H1 (cell line): ENCODE measurements around the gene EHBP1. TPM values are rescaled to one million over a fixed set of nuclear protein-coding genes. Genes with fewer than 3 reads are reported as not detected.

ENCODE experiments used
- CTCF ChIA-PET: fragments of 300-600 bp; sonication (Branson Sonifier 250); formaldehyde crosslinking; loops from one replicate; lab custom pipeline; 2021; ENCODE audit not compliant: partially characterized antibody; lab: Charles Lee
- POLR2A ChIA-PET: fragments of 300-600 bp; sonication (Branson Sonifier 250); formaldehyde crosslinking; loops from one replicate; lab custom pipeline; 2021; ENCODE audit warnings: inconsistent platforms; ENCODE audit not compliant: partially characterized antibody; lab: Charles Lee
- DNase-seq, 2 experiments: peaks; one replicate each; pipeline versions ENCODE4 v3.0.0 to v3.0.0-alpha.2; 2010 to 2022; ENCODE audit warnings: low spot score in 2 of 2, low read depth in 1 of 2, mixed read lengths in 1 of 2
- FAIRE-seq: peaks from 2 replicates; lab custom pipeline; 2011; peaks lifted over from hg19 to GRCh38; lab: Jason Lieb, UNC
- H2AFZ ChIP-seq: 2 replicates; pipeline ENCODE4 v1.8.1; 2012; ENCODE audit warnings: low read length, inconsistent platforms
- H2AK5ac ChIP-seq: 2 replicates; pipeline ENCODE4 v1.6.1; 2013; ENCODE audit warnings: low read depth, low read length
- H2BK120ac ChIP-seq: replicated peaks from 2 replicates; pipeline ENCODE3; 2013; ENCODE audit warnings: low read depth, low read length, inconsistent platforms
- H2BK12ac ChIP-seq: 2 replicates; pipeline ENCODE4 v1.6.1; 2013; ENCODE audit warnings: low read depth, low read length
- H2BK15ac ChIP-seq: 2 replicates; pipeline ENCODE4 v1.6.1; 2013; ENCODE audit warnings: low read length
- H2BK20ac ChIP-seq: 2 replicates; pipeline ENCODE4 v1.6.1; 2013; ENCODE audit warnings: low read length
- H2BK5ac ChIP-seq: 2 replicates; pipeline ENCODE4 v1.6.1; 2013; ENCODE audit warnings: low read depth, low read length
- H3K14ac ChIP-seq: 2 replicates; pipeline ENCODE4 v1.6.1; 2013; ENCODE audit warnings: inconsistent platforms; ENCODE audit not compliant: insufficient read length
- H3K18ac ChIP-seq: 2 replicates; pipeline ENCODE4 v1.6.1; 2013; ENCODE audit warnings: low read length; ENCODE audit errors: extremely low read depth
- H3K23ac ChIP-seq: 2 replicates; pipeline ENCODE4 v1.6.1; 2013; ENCODE audit warnings: inconsistent platforms; ENCODE audit not compliant: insufficient read length
- H3K23me2 ChIP-seq: 2 replicates; pipeline ENCODE4 v1.6.1; 2013; ENCODE audit warnings: low read depth, low read length
- H3K27ac ChIP-seq: 2 replicates; pipeline ENCODE4 v1.6.1; 2011; ENCODE audit warnings: low read depth, low read length, inconsistent platforms
- H3K27me3 ChIP-seq, 4 experiments: replicated peaks in 1 of 4; 1 replicate in 1 of 4; 2 replicates in 3 of 4; pipeline versions ENCODE4 v1.6.1 to v1.8.1; 2011 to 2013; ENCODE audit warnings: low read length in 3 of 4, mild to moderate bottlenecking in 3 of 4, inconsistent platforms in 2 of 4, mixed read lengths in 2 of 4, moderate library complexity in 1 of 4; ENCODE audit not compliant: control insufficient read depth in 3 of 4, insufficient read depth in 3 of 4; ENCODE audit errors: extremely low read depth in 1 of 4
- H3K36me3 ChIP-seq, 4 experiments: 2 replicates each; pipeline versions ENCODE4 v1.6.1 to v1.8.1; 2011 to 2013; ENCODE audit warnings: mild to moderate bottlenecking in 4 of 4, low read length in 3 of 4, moderate library complexity in 2 of 4, control low read depth in 1 of 4, inconsistent platforms in 1 of 4; ENCODE audit not compliant: insufficient read depth in 4 of 4, control insufficient read depth in 2 of 4
- H3K4ac ChIP-seq: replicated peaks from 2 replicates; pipeline ENCODE3; 2013; ENCODE audit warnings: low read length, low read depth, mixed read lengths, inconsistent platforms; ENCODE audit not compliant: insufficient read length
- H3K4me1 ChIP-seq, 4 experiments: replicated peaks in 1 of 4; 1 replicate in 1 of 4; 2 replicates in 3 of 4; pipeline versions ENCODE4 v1.6.1 to v1.8.1; 2011 to 2013; ENCODE audit warnings: low read length in 3 of 4, inconsistent platforms in 2 of 4, mixed read lengths in 1 of 4; ENCODE audit not compliant: insufficient read depth in 4 of 4, control insufficient read depth in 3 of 4
- H3K4me2 ChIP-seq, 2 experiments: 2 replicates each; pipeline versions ENCODE4 v1.6.1 to v1.8.1; 2011 to 2013; ENCODE audit warnings: low read depth in 2 of 2, low read length in 2 of 2, control low read depth in 1 of 2, inconsistent platforms in 1 of 2, mild to moderate bottlenecking in 1 of 2; ENCODE audit not compliant: insufficient read depth in 1 of 2
- H3K4me3 ChIP-seq, 4 experiments: fragments of 200-600, 300-600 bp in 1 of 4; sonication (generic), shearing (Covaris generic), sonication (Bioruptor Twin) in 1 of 4; 2 replicates each; pipeline versions ENCODE4 v1.5.1 to v1.8.1; 2011 to 2016; ENCODE audit warnings: low read length in 4 of 4, low read depth in 3 of 4, control low read depth in 2 of 4, inconsistent platforms in 2 of 4, mild to moderate bottlenecking in 2 of 4, mixed read lengths in 1 of 4, moderate library complexity in 1 of 4; ENCODE audit not compliant: insufficient read depth in 2 of 4; ENCODE audit errors: extremely low read depth in 1 of 4
- H3K56ac ChIP-seq: replicated peaks from 2 replicates; pipeline ENCODE3; 2013; ENCODE audit warnings: low read depth, mild to moderate bottlenecking, mixed read lengths, low read length, inconsistent platforms; ENCODE audit not compliant: insufficient read length
- H3K79me1 ChIP-seq: 2 replicates; pipeline ENCODE4 v1.6.1; 2013; ENCODE audit warnings: low read depth, low read length, control low read depth
- H3K79me2 ChIP-seq, 2 experiments: 2 replicates each; pipeline versions ENCODE4 v1.6.1 to v1.8.1; 2012 to 2013; ENCODE audit warnings: low read length in 2 of 2, mild to moderate bottlenecking in 2 of 2, inconsistent platforms in 1 of 2; ENCODE audit not compliant: insufficient read depth in 2 of 2, control insufficient read depth in 1 of 2
- H3K9ac ChIP-seq, 4 experiments: replicated peaks in 1 of 4; 1 replicate in 1 of 4; 2 replicates in 3 of 4; pipeline versions ENCODE4 v1.6.1 to v1.8.1; 2011 to 2013; ENCODE audit warnings: low read depth in 3 of 4, low read length in 3 of 4, control low read depth in 2 of 4, mild to moderate bottlenecking in 2 of 4, moderate library complexity in 2 of 4, inconsistent platforms in 1 of 4; ENCODE audit errors: extremely low read depth in 1 of 4
- H3K9me3 ChIP-seq, 2 experiments: 2 replicates each; pipeline versions ENCODE4 v1.6.1 to v1.8.1; 2012 to 2013; ENCODE audit warnings: mild to moderate bottlenecking in 2 of 2, moderate library complexity in 2 of 2, control low read depth in 1 of 2, inconsistent platforms in 1 of 2, low read depth in 1 of 2, low read length in 1 of 2, mixed read lengths in 1 of 2; ENCODE audit not compliant: insufficient read depth in 2 of 2
- H4K20me1 ChIP-seq, 2 experiments: replicated peaks in 1 of 2; 2 replicates each; pipeline versions ENCODE3 to v1.8.1; 2011 to 2013; ENCODE audit warnings: inconsistent platforms in 2 of 2, low read length in 2 of 2, mild to moderate bottlenecking in 1 of 2; ENCODE audit not compliant: insufficient read depth in 2 of 2, control insufficient read depth in 1 of 2
- H4K5ac ChIP-seq: 2 replicates; pipeline ENCODE4 v1.6.1; 2013; ENCODE audit warnings: low read length, low read depth, mixed read lengths, inconsistent platforms; ENCODE audit not compliant: insufficient read length
- H4K8ac ChIP-seq: 2 replicates; pipeline ENCODE4 v1.8.0; 2013; ENCODE audit warnings: mild to moderate bottlenecking, moderate library complexity, low read length, inconsistent platforms; ENCODE audit not compliant: insufficient read depth; ENCODE audit errors: extremely low read depth
- H4K91ac ChIP-seq: replicated peaks from 2 replicates; pipeline ENCODE3; 2013; ENCODE audit warnings: low read length, mixed read lengths, inconsistent platforms; ENCODE audit not compliant: insufficient read length
- CREB1 ChIP-seq: IDR thresholded peaks from 2 replicates; pipeline ENCODE4 v1.6.1; 2012; ENCODE audit warnings: inconsistent platforms
- EGR1 ChIP-seq: IDR thresholded peaks from 2 replicates; pipeline ENCODE4 v1.6.1; 2011; ENCODE audit warnings: low read depth, low read length, borderline replicate concordance
- EZH2 ChIP-seq: fragments of 200-600 bp; sonication (generic); IDR thresholded peaks from 2 replicates; pipeline ENCODE4 v1.7.1; 2012; ENCODE audit warnings: low read depth, mild to moderate bottlenecking, moderate library complexity, low read length, inconsistent platforms; ENCODE audit not compliant: severe bottlenecking
- GABPA ChIP-seq: IDR thresholded peaks from 2 replicates; pipeline ENCODE4 v1.6.1; 2011; ENCODE audit warnings: mild to moderate bottlenecking, low read length, moderate library complexity, borderline replicate concordance; ENCODE audit not compliant: insufficient read depth
- GTF2F1 ChIP-seq: IDR thresholded peaks from 2 replicates; pipeline ENCODE4 v1.6.1; 2012; ENCODE audit warnings: low read depth, low read length, improper control_type of control experiment, borderline replicate concordance
- JUND ChIP-seq: IDR thresholded peaks from 2 replicates; pipeline ENCODE4 v1.6.1; 2011; ENCODE audit warnings: mild to moderate bottlenecking, improper control_type of control experiment, low read length
- MAX ChIP-seq: IDR thresholded peaks from 2 replicates; pipeline ENCODE4 v1.6.1; 2012; ENCODE audit warnings: inconsistent platforms
- SP2 ChIP-seq: IDR thresholded peaks from 2 replicates; pipeline ENCODE4 v1.6.1; 2012; ENCODE audit warnings: mild to moderate bottlenecking, low read length, inconsistent platforms
- USF2 ChIP-seq: IDR thresholded peaks from 2 replicates; pipeline ENCODE4 v1.6.1; 2011; ENCODE audit warnings: low read length, improper control_type of control experiment
- WGBS, 2 experiments: shearing (Covaris generic) in 1 of 2; methylation state at CpG; one replicate each; pipeline versions ENCODE4 v1.1.6 to v1.1.7; 2013 to 2015; ENCODE audit warnings: low lambda C conversion rate in 2 of 2, mixed read lengths in 2 of 2, inconsistent platforms in 1 of 2, low coverage in 1 of 2, missing lambda C conversion rate in 1 of 2; ENCODE audit not compliant: insufficient replicate concordance in 2 of 2, insufficient coverage in 1 of 2, insufficient read length in 1 of 2; ENCODE audit errors: extremely low coverage in 1 of 2, missing lambda C conversion rate in 1 of 2; 5-methylcytosine and 5-hydroxymethylcytosine counted together
- polyA plus RNA-seq, 7 experiments: library from polyadenylated mRNA; depleted of rRNA in 3 of 7; stranded (reverse) in 5 of 7; unstranded in 2 of 7; fragments of >200 nt in 5 of 7; fragments of 200-250 nt in 2 of 7; gene quantifications; 1 replicate in 5 of 7; 2 replicates in 1 of 7; 4 replicates in 1 of 7; pipeline versions ENCODE4 v1.2.1 to v1.2.3, GENCODE V29; 2011 to 2013; ENCODE audit warnings: missing spikeins in 2 of 7, mixed read lengths in 2 of 7
- total RNA-seq: library from RNA; stranded (reverse); fragmentation: NEBNext Ultra II Directional; extraction: Animal tissue kit (Norgen Biotek cat#: 25700); gene quantifications from 2 replicates; pipeline ENCODE4 v1.2.1, GENCODE V29; 2021

EHBP1 gene
- total and polyA plus RNA-seq, 2 of the 8 experiments (the other 6 are each of a cell fraction or from before 2014, with no cell fraction given), result 12.0 to 64.1 TPM

GRCh38 chr2:63066838-63067237 is 361.3 kb downstream of the EHBP1 start:
- H3K4me2 ChIP-seq, result no peak overlapping the region
- H3K9me3 ChIP-seq, result no peaks in the 10 kb centered on the region
- POLR2A ChIA-PET, result no interaction called here
- no peak overlapping the region for H3K4ac ChIP-seq
- WGBS, 2 experiments, result 81% methylated on average over 2 of the region's 2 CpGs; no CpG with 5 or more reads in 1 of the 2 experiments
- no peak for FAIRE-seq
- TF ChIP-seq GTF2F1 (no peak), JUND (no peak), GABPA (no peak), USF2 (no peak), CREB1 (no peak), MAX (no peak), SP2 (no peak), EZH2 (no peak), EGR1 (no peak)
- no peak overlapping the region for H3K56ac ChIP-seq
- H2BK12ac ChIP-seq, result no peak overlapping the region
- no peak overlapping the region for H2BK5ac ChIP-seq
- H2AFZ ChIP-seq, result no peak overlapping the region
- H3K36me3 ChIP-seq, result no peaks in the 10 kb centered on the region
- no peak overlapping the region for H3K4me3 ChIP-seq
- no peaks in the 10 kb centered on the region for H3K4me1 ChIP-seq
- no peak for DNase-seq
- no peak overlapping the region for H4K8ac ChIP-seq
- no peaks in the 10 kb centered on the region for H3K79me2 ChIP-seq
- H4K91ac ChIP-seq, result no peak overlapping the region
- H2BK120ac ChIP-seq, result no peak overlapping the region
- no peaks in the 10 kb centered on the region for H3K79me1 ChIP-seq
- no peak overlapping the region for H4K5ac ChIP-seq
- H2AK5ac ChIP-seq, result no peak overlapping the region
- no peaks in the 10 kb centered on the region for H4K20me1 ChIP-seq
- no peak overlapping the region for H2BK20ac ChIP-seq
- no peak overlapping the region for H3K27ac ChIP-seq
- no peaks in the 10 kb centered on the region for H3K23me2 ChIP-seq
- no peak overlapping the region for H2BK15ac ChIP-seq
- CTCF ChIA-PET, result interaction anchor here (0.6 to 1.6 kb wide), 3 partner anchors 12 to 1238 kb away, joined by 3 to 7 read pairs (median 4); no protein-coding TSS in a partner anchor
- H3K18ac ChIP-seq, result no peak overlapping the region
- H3K9ac ChIP-seq, result no peak overlapping the region
- H3K23ac ChIP-seq, result no peak overlapping the region
- H3K27me3 ChIP-seq, result peaks cover 0 to 8% (median 2%) of the 10 kb centered on the region in 4 experiments; a peak in 2 of 7 replicates
- no peak overlapping the region for H3K14ac ChIP-seq
